Measurements from ENCODE around the gene THAP3. TPM values are rescaled to one million over a fixed set of nuclear protein-coding genes. Genes with fewer than 3 reads are reported as not detected.

THAP3 gene
- total RNA-seq, 1 experiment from 2014 or later, result 11.5 TPM

DNA sequence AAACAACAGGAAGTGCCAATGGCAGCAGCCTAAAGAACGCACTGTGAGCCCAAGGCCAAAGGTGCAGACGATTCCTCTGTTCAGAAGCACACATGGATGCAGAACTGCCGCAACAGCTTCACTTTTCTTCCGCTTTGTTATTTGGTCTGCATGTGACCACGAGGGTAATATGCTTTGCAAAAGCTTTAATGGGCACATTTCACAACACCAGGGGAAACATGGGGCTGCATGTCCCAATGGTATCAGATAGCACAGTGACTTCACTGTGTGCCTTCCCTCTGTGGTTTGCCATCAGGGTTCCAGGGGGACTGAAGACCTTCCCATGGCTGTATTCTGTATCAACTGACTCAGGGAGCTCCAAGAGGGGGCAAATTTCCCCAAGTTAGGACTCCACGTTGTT, 28.3 kb downstream of the THAP3 start:
- no peak for DNase-seq
- BruUV-seq (replicated peaks), result no TSS peak
- Mint-ChIP-seq H3K27ac (ENCODE audit: unreplicated experiment) (no peak overlapping the region), H3K9me3 (ENCODE audit: low read depth, unreplicated experiment) (no peaks in the 10 kb centered on the region), H3K36me3 (ENCODE audit: insufficient read depth, unreplicated experiment) (peaks cover 15% of the 10 kb centered on the region), H3K4me3 (ENCODE audit: low read depth, unreplicated experiment) (no peak overlapping the region), H3K4me1 (ENCODE audit: low read depth, unreplicated experiment) (no peaks in the 10 kb centered on the region), H3K27me3 (ENCODE audit: unreplicated experiment) (no peaks in the 10 kb centered on the region)
- TF ChIP-seq, protein P1, sequence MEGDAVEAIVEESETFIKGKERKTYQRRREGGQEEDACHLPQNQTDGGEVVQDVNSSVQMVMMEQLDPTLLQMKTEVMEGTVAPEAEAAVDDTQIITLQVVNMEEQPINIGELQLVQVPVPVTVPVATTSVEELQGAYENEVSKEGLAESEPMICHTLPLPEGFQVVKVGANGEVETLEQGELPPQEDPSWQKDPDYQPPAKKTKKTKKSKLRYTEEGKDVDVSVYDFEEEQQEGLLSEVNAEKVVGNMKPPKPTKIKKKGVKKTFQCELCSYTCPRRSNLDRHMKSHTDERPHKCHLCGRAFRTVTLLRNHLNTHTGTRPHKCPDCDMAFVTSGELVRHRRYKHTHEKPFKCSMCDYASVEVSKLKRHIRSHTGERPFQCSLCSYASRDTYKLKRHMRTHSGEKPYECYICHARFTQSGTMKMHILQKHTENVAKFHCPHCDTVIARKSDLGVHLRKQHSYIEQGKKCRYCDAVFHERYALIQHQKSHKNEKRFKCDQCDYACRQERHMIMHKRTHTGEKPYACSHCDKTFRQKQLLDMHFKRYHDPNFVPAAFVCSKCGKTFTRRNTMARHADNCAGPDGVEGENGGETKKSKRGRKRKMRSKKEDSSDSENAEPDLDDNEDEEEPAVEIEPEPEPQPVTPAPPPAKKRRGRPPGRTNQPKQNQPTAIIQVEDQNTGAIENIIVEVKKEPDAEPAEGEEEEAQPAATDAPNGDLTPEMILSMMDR (IDR thresholded peaks at IDR 0.05; ENCODE audit: unreplicated experiment), result no peak
- CTCF ChIA-PET, result no interaction called here
- intact Hi-C loops (cut with micrococcal nuclease; ENCODE audit: unreplicated experiment), result no loop called here

DNA sequence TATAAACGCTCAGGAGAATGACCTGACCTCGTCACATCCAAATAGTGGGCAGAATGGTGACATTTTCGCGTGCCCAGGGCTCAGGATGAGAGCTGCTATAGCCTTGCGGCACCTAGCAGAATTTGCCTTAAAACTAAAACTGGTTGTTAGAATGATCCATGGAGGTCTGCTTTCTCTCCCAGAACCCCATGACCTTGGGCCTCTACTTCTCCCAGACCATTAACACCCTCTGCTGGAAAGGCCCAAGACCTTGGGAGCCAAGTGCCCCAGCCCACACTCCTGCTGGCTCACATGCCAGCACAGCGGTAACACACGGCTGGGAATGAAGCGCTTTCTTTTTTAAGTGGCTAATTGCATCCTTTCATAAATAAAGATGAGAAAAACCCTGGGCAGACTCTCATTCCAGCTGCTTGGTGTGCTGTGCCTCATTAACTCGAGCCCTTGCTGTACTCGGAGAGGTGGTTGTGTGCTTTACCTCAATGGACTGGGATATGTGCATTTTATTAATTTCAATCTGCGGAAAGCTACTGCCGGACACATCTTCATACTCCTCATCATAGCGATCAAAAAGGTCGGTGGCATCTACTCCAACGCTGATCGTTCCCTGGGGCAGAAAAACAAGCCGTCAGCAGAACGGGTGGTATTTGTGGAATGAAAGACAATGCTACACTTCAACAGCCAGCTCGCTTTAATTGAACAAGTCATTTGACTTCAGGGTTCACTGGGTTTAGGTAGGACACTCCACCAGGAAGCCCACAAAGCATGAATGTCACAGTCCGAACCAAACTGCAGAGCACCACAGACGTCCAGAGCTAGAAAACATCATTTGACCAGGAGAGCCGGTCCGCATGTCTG, 29.0 kb downstream of the THAP3 start:
- no peak overlapping the region for H3K27ac Mint-ChIP-seq (ENCODE audit: unreplicated experiment)
- no peak overlapping the region for H3K4me3 Mint-ChIP-seq (ENCODE audit: low read depth, unreplicated experiment)
- H3K36me3 Mint-ChIP-seq (ENCODE audit: insufficient read depth, unreplicated experiment), result peaks cover 15% of the 10 kb centered on the region
- intact Hi-C loops (cut with micrococcal nuclease; ENCODE audit: unreplicated experiment), result no loop called here
- TF ChIP-seq, protein P1 (IDR thresholded peaks at IDR 0.05; ENCODE audit: unreplicated experiment), result no peak
- CTCF ChIA-PET, result interaction anchor here (0.6 kb wide), 1 partner anchor 11 kb away, joined by 3 read pairs; no protein-coding TSS in a partner anchor
- no peaks in the 10 kb centered on the region for H3K9me3 Mint-ChIP-seq (ENCODE audit: low read depth, unreplicated experiment)
- no peak for DNase-seq
- BruUV-seq (replicated peaks), result no TSS peak
- no peaks in the 10 kb centered on the region for H3K4me1 Mint-ChIP-seq (ENCODE audit: low read depth, unreplicated experiment)
- H3K27me3 Mint-ChIP-seq (ENCODE audit: unreplicated experiment), result no peaks in the 10 kb centered on the region

DNA sequence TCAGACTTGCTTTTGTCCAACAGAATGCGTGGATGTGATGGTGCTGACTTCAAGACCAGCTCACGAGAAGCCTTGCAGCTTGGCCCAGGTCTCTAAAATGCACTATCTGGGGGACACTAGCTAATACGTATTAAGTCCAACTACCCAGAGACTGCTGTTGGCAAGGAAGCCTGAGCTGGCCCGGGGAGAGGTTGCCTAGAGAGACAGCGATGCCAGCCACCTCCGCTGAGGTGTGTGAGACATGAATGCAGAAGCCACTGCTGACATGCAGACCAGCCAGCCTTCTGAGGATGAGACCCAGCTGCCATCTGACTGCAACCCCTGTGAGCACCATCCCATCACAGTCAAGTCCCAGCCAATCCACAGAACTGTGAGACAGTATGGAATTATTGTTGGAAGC, 32.5 kb downstream of the THAP3 start:
- H3K4me3 Mint-ChIP-seq (ENCODE audit: low read depth, unreplicated experiment), result no peak overlapping the region
- no peaks in the 10 kb centered on the region for H3K9me3 Mint-ChIP-seq (ENCODE audit: low read depth, unreplicated experiment)
- TF ChIP-seq, protein P1 (IDR thresholded peaks at IDR 0.05; ENCODE audit: unreplicated experiment), result no peak
- DNase-seq, result no peak
- H3K4me1 Mint-ChIP-seq (ENCODE audit: low read depth, unreplicated experiment), result no peaks in the 10 kb centered on the region
- no peaks in the 10 kb centered on the region for H3K27me3 Mint-ChIP-seq (ENCODE audit: unreplicated experiment)
- intact Hi-C loops (cut with micrococcal nuclease; ENCODE audit: unreplicated experiment), result no loop called here
- H3K27ac Mint-ChIP-seq (ENCODE audit: unreplicated experiment), result no peak overlapping the region
- BruUV-seq (replicated peaks), result no TSS peak
- CTCF ChIA-PET, result no interaction called here
- H3K36me3 Mint-ChIP-seq (ENCODE audit: insufficient read depth, unreplicated experiment), result peaks cover 13% of the 10 kb centered on the region

DNA sequence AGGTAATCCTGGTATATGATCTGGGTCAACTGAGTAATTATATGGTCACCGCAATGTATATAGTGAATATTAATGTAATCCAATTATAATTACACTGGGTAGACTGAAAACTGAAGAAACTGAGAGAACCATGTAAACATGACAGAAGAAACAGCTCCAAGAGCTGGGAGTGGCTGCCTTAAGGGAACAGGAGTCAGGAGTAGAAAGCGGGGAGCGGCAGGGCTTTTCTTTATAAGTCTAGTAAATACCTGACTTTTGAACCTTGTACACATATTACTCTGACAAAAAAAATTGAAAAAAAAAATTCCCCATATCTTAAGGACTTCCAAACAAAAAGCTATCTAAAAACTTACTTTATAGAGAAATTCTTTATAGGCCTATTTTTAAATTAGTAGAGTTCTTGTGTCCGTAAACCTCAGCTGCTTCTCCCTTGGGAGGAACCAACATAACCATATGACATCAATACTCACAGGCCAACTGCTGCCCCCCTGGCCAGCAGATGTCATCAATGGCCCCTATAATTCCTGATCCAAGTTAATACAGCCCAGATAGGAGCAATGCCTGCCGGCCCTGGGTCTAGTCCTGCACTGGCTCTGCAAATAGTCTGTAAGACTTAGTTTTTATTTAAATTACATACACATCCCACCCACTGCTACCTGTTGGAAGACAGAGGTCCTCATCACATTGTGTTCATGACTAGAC, 33.8 kb downstream of the THAP3 start:
- H3K27me3 Mint-ChIP-seq (ENCODE audit: unreplicated experiment), result no peaks in the 10 kb centered on the region
- no peaks in the 10 kb centered on the region for H3K9me3 Mint-ChIP-seq (ENCODE audit: low read depth, unreplicated experiment)
- intact Hi-C loops (cut with micrococcal nuclease; ENCODE audit: unreplicated experiment), result no loop called here
- peaks cover 7% of the 10 kb centered on the region for H3K36me3 Mint-ChIP-seq (ENCODE audit: insufficient read depth, unreplicated experiment)
- DNase-seq, result no peak
- no peak overlapping the region for H3K27ac Mint-ChIP-seq (ENCODE audit: unreplicated experiment)
- no peaks in the 10 kb centered on the region for H3K4me1 Mint-ChIP-seq (ENCODE audit: low read depth, unreplicated experiment)
- no TSS peak for BruUV-seq (replicated peaks)
- CTCF ChIA-PET, result interaction anchor here (0.5 to 0.6 kb wide), 2 partner anchors 158 to 546 kb away, joined by 4 to 6 read pairs; no protein-coding TSS in a partner anchor
- TF ChIP-seq, protein P1 (IDR thresholded peaks at IDR 0.05; ENCODE audit: unreplicated experiment), result no peak
- no peak overlapping the region for H3K4me3 Mint-ChIP-seq (ENCODE audit: low read depth, unreplicated experiment)

Data from Calu3 (cell line).